AG04450 (cell line): ENCODE data around the gene LHFPL6. TPM values are rescaled to one million over a fixed set of nuclear protein-coding genes. Genes with fewer than 3 reads are reported as not detected.

Experiments
- CTCF ChIA-PET: fragments of 300-600, 350-600 bp; formaldehyde crosslinking; extraction: SDS; loops from one replicate; lab custom pipeline; 2022; ENCODE audit warnings: antibody characterized with exemption, inconsistent platforms; lab: Charles Lee
- POLR2A ChIA-PET: fragments of 350-600 bp; formaldehyde crosslinking; extraction: SDS; loops from one replicate; lab custom pipeline; 2021; ENCODE audit warnings: antibody characterized with exemption, inconsistent platforms; lab: Yijun Ruan, JAX
- DNase-seq: peaks from one replicate; pipeline ENCODE4 v3.0.0-alpha.2; 2011; ENCODE audit warnings: low read depth, low spot score
- H3K27ac ChIP-seq: one replicate; pipeline ENCODE4 v1.5.1; 2012; ENCODE audit warnings: low read depth, low read length, control low read depth
- H3K27me3 ChIP-seq: one replicate; pipeline ENCODE4 v1.6.0; 2012; ENCODE audit warnings: low read length; ENCODE audit not compliant: control insufficient read depth, insufficient read depth
- H3K4me3 ChIP-seq: 2 replicates; pipeline ENCODE4 v1.5.1; 2011; ENCODE audit warnings: mild to moderate bottlenecking, low read depth, low read length, control low read depth
- H3K9me3 ChIP-seq: 2 replicates; pipeline ENCODE4 v1.5.1; 2012; ENCODE audit warnings: low read length; ENCODE audit not compliant: control insufficient read depth, insufficient read depth
- CTCF ChIP-seq: IDR thresholded peaks from 2 replicates; pipeline ENCODE4 v1.5.1; 2011; ENCODE audit warnings: low read depth, low read length, control low read depth, inconsistent platforms
- polyA plus RNA-seq: library from polyadenylated mRNA; depleted of rRNA; stranded (reverse); fragments of >200 nt; gene quantifications from 2 replicates; pipeline ENCODE4 v1.2.3, GENCODE V29; 2011

LHFPL6 gene
- polyA plus RNA-seq, 1 experiment = 40.3 TPM

- no peak overlapping the region for H3K27ac ChIP-seq
- no peak overlapping the region for H3K4me3 ChIP-seq
- H3K9me3 ChIP-seq = no peaks in the 10 kb centered on the region
- TF ChIP-seq CTCF = no peak
- DNase-seq = no peak
- POLR2A ChIA-PET = no interaction called here
- CTCF ChIA-PET = no interaction called here
- no peaks in the 10 kb centered on the region for H3K27me3 ChIP-seq
These were observed 45.6 kb downstream of the LHFPL6 start for GRCh38 chr13:39557285-39557955.

GRCh38 chr13:39556866-39557265, 46.1 kb downstream of the LHFPL6 start:
- no peak for DNase-seq
- Histone ChIP-seq H3K27me3 (no peaks in the 10 kb centered on the region), H3K9me3 (no peaks in the 10 kb centered on the region), H3K27ac (no peak overlapping the region), H3K4me3 (no peak overlapping the region)
- no peak for TF ChIP-seq CTCF
- POLR2A ChIA-PET = no interaction called here
- CTCF ChIA-PET = no interaction called here

GRCh38 chr13:39554371-39554770, 48.6 kb downstream of the LHFPL6 start:
- Histone ChIP-seq H3K4me3 (no peak overlapping the region), H3K27ac (no peak overlapping the region), H3K9me3 (no peaks in the 10 kb centered on the region), H3K27me3 (no peaks in the 10 kb centered on the region)
- TF ChIP-seq CTCF = no peak
- POLR2A ChIA-PET = no interaction called here
- DNase-seq = no peak
- CTCF ChIA-PET = no interaction called here

- DNase-seq = no peak
- TF ChIP-seq CTCF = no peak
- no peak overlapping the region for H3K4me3 ChIP-seq
- no peaks in the 10 kb centered on the region for H3K9me3 ChIP-seq
- POLR2A ChIA-PET = no interaction called here
- CTCF ChIA-PET = no interaction called here
- H3K27ac ChIP-seq = no peak overlapping the region
- H3K27me3 ChIP-seq = no peaks in the 10 kb centered on the region
These were observed 50.7 kb downstream of the LHFPL6 start for GRCh38 chr13:39552246-39552645.

GRCh38 chr13:39550931-39551330, 52.1 kb downstream of the LHFPL6 start:
- no peak overlapping the region for H3K27ac ChIP-seq
- no peak overlapping the region for H3K4me3 ChIP-seq
- H3K27me3 ChIP-seq = no peaks in the 10 kb centered on the region
- no peak for DNase-seq
- CTCF ChIA-PET = no interaction called here
- H3K9me3 ChIP-seq = no peaks in the 10 kb centered on the region
- TF ChIP-seq CTCF = no peak
- POLR2A ChIA-PET = no interaction called here
